Adrenal gland (tissue), 12 donors: ENCODE data around the gene RARB. TPM values are rescaled to one million over a fixed set of nuclear protein-coding genes. Genes with fewer than 3 reads are reported as not detected.

Experiments
- DNase-seq, 7 donors: peaks; one replicate each; pipeline ENCODE4 v3.0.0-alpha.2; 2019 to 2020
- H3K27ac ChIP-seq, 5 donors: fragments of 200-600 bp; sonication (generic) in 4 of 5; 1 replicate in 3 of 5; 2 replicates in 2 of 5; pipeline versions ENCODE4 v1.5.1 to v1.8.0; 2016 to 2020; ENCODE audit warnings: mild to moderate bottlenecking in 1 of 5
- H3K27me3 ChIP-seq: fragments of 200-600 bp; 2 replicates; pipeline ENCODE4 v1.8.0; 2021
- H3K36me3 ChIP-seq, 2 donors: fragments of 200-600 bp; replicated peaks in 1 of 2; 1 replicate in 1 of 2; 2 replicates in 1 of 2; pipeline versions ENCODE4 v1.5.1 to v1.8.0; 2018 to 2022
- H3K4me1 ChIP-seq, 2 donors: fragments of 200-600 bp; replicated peaks in 1 of 2; 1 replicate in 1 of 2; 2 replicates in 1 of 2; pipeline versions ENCODE4 v1.5.1 to v1.8.0; 2018 to 2021
- H3K4me3 ChIP-seq, 4 donors: fragments of 200-600 bp; sonication (generic) in 3 of 4; one replicate each; pipeline ENCODE4 v1.5.1; 2016 to 2018
- H3K9me3 ChIP-seq, 3 donors: fragments of 200-600 bp; sonication (generic) in 1 of 3; replicated peaks in 1 of 3; 1 replicate in 2 of 3; 2 replicates in 1 of 3; pipeline versions ENCODE4 v1.5.1 to v1.8.0; 2016 to 2021
- CTCF ChIP-seq, 6 experiments: fragments of 450-650 bp in 4 of 6; fragments of 200-600 bp in 2 of 6; sonication (generic) in 1 of 6; IDR thresholded peaks; 1 replicate in 5 of 6; 2 replicates in 1 of 6; pipeline versions ENCODE4 v1.5.1 to v1.8.0; 2016 to 2021; ENCODE audit warnings: antibody characterized with exemption in 6 of 6, mild to moderate bottlenecking in 2 of 6, moderate library complexity in 1 of 6
- POLR2A ChIP-seq, 2 donors: fragments of 450-650 bp; IDR thresholded peaks; one replicate each; pipeline ENCODE4 v1.6.1; 2017; ENCODE audit warnings: antibody characterized with exemption in 2 of 2, mild to moderate bottlenecking in 2 of 2, moderate library complexity in 1 of 2
- WGBS, 4 donors: extraction: QIAGEN DNeasy Blood & Tissue Kit in 2 of 4; methylation state at CpG; one replicate each; pipeline versions ENCODE4 v1.1.5 to v1.1.7; 2013 to 2017; 5-methylcytosine and 5-hydroxymethylcytosine counted together
- intact Hi-C, 2 donors: fragments of 100-400 bp; cut with DNase I; formaldehyde crosslinking; loops; one replicate each; pipeline versions ENCODE4 v1.14.1 to v1.15.0; 2022 to 2023
- polyA plus RNA-seq, 3 donors: library from polyadenylated mRNA; stranded (reverse); fragments of 200-250 nt in 2 of 3; fragments of 350-450 nt in 1 of 3; fragmentation: Illumina TruSeq in 1 of 3; extraction: RNeasy Lipid Tissue Mini Kit (QIAGEN cat#74804) in 1 of 3; gene quantifications; one replicate each; pipeline ENCODE4 v1.2.3, GENCODE V29; 2013 to 2014
- total RNA-seq, 9 donors: library from RNA; depleted of rRNA in 4 of 9; stranded (reverse); fragments of >200 nt in 4 of 9; fragments of 120-200 nt in 1 of 9; fragmentation: NEBNext Ultra II Directional in 1 of 9; extraction: Animal tissue kit (Norgen Biotek cat#: 25700) in 1 of 9; gene quantifications; one replicate each; pipeline versions ENCODE4 v1.1.0 to v1.2.4, GENCODE V29; 2013 to 2023
- donor health status: healthy with polysubstance abuse.
- donor health status: Bipolar disorder and iron deficiency.
- donor health status: DM: yes; HTN: yes; CAD: no.
- donor health status: DM: no; HTN: no; CAD: no.
- donor health status: DM: no; HTN: no; CAD: no.
- donor health status: DM: yes; HTN: yes; CAD: no.

Gene RARB
- total and polyA plus RNA-seq, 12 donors = 1.7 to 23.3 (median 9.7) TPM

GRCh38 chr3:25442486-25442885, 14.4 kb downstream of the RARB start:
- WGBS, 4 donors = 79 to 91% (median 84%) methylated on average over 3 of the region's 3 CpGs
- TF ChIP-seq CTCF (IDR thresholded peaks at IDR 0.05) (no peak), POLR2A (IDR thresholded peaks at IDR 0.05) (no peak)
- DNase-seq = no peak
- H3K27me3 ChIP-seq = no peaks in the 10 kb centered on the region
- H3K9me3 ChIP-seq = no peaks in the 10 kb centered on the region
- H3K36me3 ChIP-seq = no peaks in the 10 kb centered on the region
- no peak overlapping the region for H3K27ac ChIP-seq
- no peak overlapping the region for H3K4me3 ChIP-seq
- H3K4me1 ChIP-seq = peaks cover 4 to 6% of the 10 kb centered on the region in 2 donors
- intact Hi-C loops = no loop called here

GRCh38 chr3:25444273-25444672, 16.2 kb downstream of the RARB start:
- DNase-seq = no peak
- Histone ChIP-seq H3K27ac (no peak overlapping the region), H3K9me3 (no peaks in the 10 kb centered on the region), H3K4me3 (peak overlapping the region in 1 of 4 donors; percentile 1), H3K4me1 (peaks cover 8 to 15% of the 10 kb centered on the region in 2 donors), H3K27me3 (no peaks in the 10 kb centered on the region), H3K36me3 (no peaks in the 10 kb centered on the region)
- no peak for TF ChIP-seq POLR2A (IDR thresholded peaks at IDR 0.05)
- TF ChIP-seq CTCF (IDR thresholded peaks at IDR 0.05) = no peak
- 53 to 65% (median 61%) methylated on average over 2 of the region's 2 CpGs for WGBS, 4 donors
- intact Hi-C loops = no loop called here

GRCh38 chr3:25445731-25446130, 17.7 kb downstream of the RARB start:
- H3K27ac ChIP-seq = no peak overlapping the region
- TF ChIP-seq POLR2A (IDR thresholded peaks at IDR 0.05) (no peak), CTCF (IDR thresholded peaks at IDR 0.05) (no peak)
- 66 to 74% (median 73%) methylated on average over 4 of the region's 4 CpGs for WGBS, 4 donors

GRCh38 chr3:25447285-25447684, 19.2 kb downstream of the RARB start:
- intact Hi-C loops = no loop called here

More at GRCh38 chr3:25445731-25446130, 17.7 kb downstream of the RARB start:
- intact Hi-C loops = no loop called here
- H3K36me3 ChIP-seq = no peaks in the 10 kb centered on the region
- H3K4me3 ChIP-seq = no peak overlapping the region
- no peak for DNase-seq
- peaks cover 10 to 21% of the 10 kb centered on the region in 2 donors for H3K4me1 ChIP-seq
- H3K9me3 ChIP-seq = no peaks in the 10 kb centered on the region
- no peaks in the 10 kb centered on the region for H3K27me3 ChIP-seq

More at GRCh38 chr3:25447285-25447684, 19.2 kb downstream of the RARB start:
- peaks cover 10 to 21% of the 10 kb centered on the region in 2 donors for H3K4me1 ChIP-seq
- H3K36me3 ChIP-seq = no peaks in the 10 kb centered on the region
- H3K9me3 ChIP-seq = no peaks in the 10 kb centered on the region
- TF ChIP-seq CTCF (IDR thresholded peaks at IDR 0.05) = no peak
- TF ChIP-seq POLR2A (IDR thresholded peaks at IDR 0.05) = no peak
- H3K27me3 ChIP-seq = no peaks in the 10 kb centered on the region
- DNase-seq = no peak
- no peak overlapping the region for H3K4me3 ChIP-seq
- no peak overlapping the region for H3K27ac ChIP-seq
- WGBS, 4 donors = 74 to 86% (median 79%) methylated on average over 3 of the region's 3 CpGs
